GM12878 (cell line): ENCODE measurements around the gene MCUB. TPM values are rescaled to one million over a fixed set of nuclear protein-coding genes. Genes with fewer than 3 reads are reported as not detected.

Experiments
- ATAC-seq: fragments of 200-7000 bp; cut with Tn5 transposase; 3 replicates; pipeline ENCODE4 v1.9.1; 2020; ENCODE audit warnings: mild to moderate bottlenecking, moderate library complexity
- BruUV-seq: library from RNA; stranded (reverse); fragments of 400-500 nt; replicated peaks from 2 replicates; lab custom pipeline; 2021; lab: Mats Ljungman, UMichigan
- CTCF ChIA-PET: fragments of 300-600 bp; sonication (Branson Sonifier 250); formaldehyde crosslinking; extraction: SDS; loops from one replicate; lab custom pipeline; 2021; ENCODE audit warnings: inconsistent platforms; lab: Yijun Ruan, JAX
- POLR2A ChIA-PET: fragments of 350-600 bp; formaldehyde crosslinking; extraction: SDS; loops from one replicate; lab custom pipeline; 2021; ENCODE audit warnings: inconsistent platforms; lab: Charles Lee
- RAD21 ChIA-PET: fragments of 300-600 bp; sonication (Branson Sonifier 250); formaldehyde crosslinking; loops from one replicate; lab custom pipeline; 2023; ENCODE audit warnings: antibody characterized with exemption; ENCODE audit not compliant: unreplicated experiment; lab: Charles Lee
- SMC1A ChIA-PET: fragments of 300-600 bp; sonication (Branson Sonifier 250); formaldehyde crosslinking; loops from one replicate; lab custom pipeline; 2023; ENCODE audit not compliant: unreplicated experiment, uncharacterized antibody; lab: Charles Lee
- DNase-seq: peaks from one replicate; pipeline ENCODE4 v3.0.0-alpha.2; 2011; ENCODE audit warnings: low read depth, low spot score
- FAIRE-seq: peaks from 3 replicates; lab custom pipeline; 2011; peaks lifted over from hg19 to GRCh38; lab: Jason Lieb, UNC
- H2AFZ ChIP-seq: 2 replicates; pipeline ENCODE4 v1.6.0; 2011; ENCODE audit warnings: low read depth, low read length, control low read depth; ENCODE audit not compliant: control insufficient read depth
- H3K27ac ChIP-seq: 2 replicates; pipeline ENCODE4 v1.5.1; 2011; ENCODE audit warnings: control low read depth; ENCODE audit not compliant: control insufficient read depth, insufficient read depth
- H3K27me3 ChIP-seq, 2 experiments: replicated peaks in 1 of 2; 2 replicates each; pipeline versions ENCODE4 v1.6.0 to v1.6.1; 2011; ENCODE audit warnings: low read length in 1 of 2; ENCODE audit not compliant: control insufficient read depth in 2 of 2, insufficient read depth in 2 of 2
- H3K36me3 ChIP-seq, 2 experiments: 2 replicates each; pipeline ENCODE4 v1.5.1; 2011; ENCODE audit warnings: low read length in 1 of 2; ENCODE audit not compliant: control insufficient read depth in 2 of 2, insufficient read depth in 2 of 2
- H3K4me1 ChIP-seq: 2 replicates; pipeline ENCODE4 v1.6.1; 2011; ENCODE audit warnings: mild to moderate bottlenecking, low read length, moderate library complexity, mixed read lengths; ENCODE audit not compliant: control insufficient read depth, insufficient read depth
- H3K4me2 ChIP-seq: 2 replicates; pipeline ENCODE4 v1.6.0; 2011; ENCODE audit warnings: control low read depth; ENCODE audit not compliant: control insufficient read depth, insufficient read depth
- H3K4me3 ChIP-seq: fragments of 200-600 bp; sonication (generic); 2 replicates; pipeline ENCODE4 v1.5.1; 2016
- H3K79me2 ChIP-seq: 2 replicates; pipeline ENCODE4 v1.6.0; 2011; ENCODE audit warnings: low read length; ENCODE audit not compliant: control insufficient read depth, insufficient read depth
- H3K9ac ChIP-seq: 2 replicates; pipeline ENCODE4 v1.8.0; 2011; ENCODE audit warnings: low read length, control low read depth, mixed read lengths; ENCODE audit not compliant: control insufficient read depth, insufficient read depth
- H3K9me3 ChIP-seq: replicated peaks from 3 replicates; pipeline ENCODE4 v1.5.1; 2011; ENCODE audit warnings: mild to moderate bottlenecking, low read length; ENCODE audit not compliant: control insufficient read depth, insufficient read depth
- H4K20me1 ChIP-seq: 2 replicates; pipeline ENCODE4 v1.6.0; 2011; ENCODE audit not compliant: control insufficient read depth, insufficient read depth
- CREM ChIP-seq: IDR thresholded peaks from 2 replicates; pipeline ENCODE4 v1.6.1; 2014; ENCODE audit warnings: antibody characterized with exemption, low read depth
- CUX1 ChIP-seq: IDR thresholded peaks from 2 replicates; pipeline ENCODE4 v1.6.1; 2012; ENCODE audit warnings: improper control_type of control experiment, low read depth, low read length; ENCODE audit not compliant: insufficient replicate concordance
- DPF2 ChIP-seq: fragments of 450-650 bp; IDR thresholded peaks from 2 replicates; pipeline ENCODE4 v1.6.1; 2017; ENCODE audit warnings: mild to moderate bottlenecking
- E2F8 ChIP-seq: fragments of 450-650 bp; IDR thresholded peaks from 2 replicates; pipeline ENCODE4 v1.6.1; 2018; ENCODE audit warnings: mild to moderate bottlenecking, low read depth, moderate library complexity; ENCODE audit not compliant: partially characterized antibody
- ELK1 ChIP-seq: IDR thresholded peaks from 2 replicates; pipeline ENCODE4 v1.6.1; 2012; ENCODE audit warnings: low read depth, low read length, improper control_type of control experiment
- EP300 ChIP-seq, 2 experiments: fragments of 150-350 bp in 1 of 2; IDR thresholded peaks; 2 replicates each; pipeline ENCODE4 v1.6.1; 2011 to 2012; ENCODE audit warnings: low read depth in 2 of 2, low read length in 2 of 2, borderline replicate concordance in 1 of 2, improper control_type of control experiment in 1 of 2, inconsistent platforms in 1 of 2; ENCODE audit not compliant: control insufficient read depth in 1 of 2
- ESRRA ChIP-seq: IDR thresholded peaks from 2 replicates; pipeline ENCODE4 v1.6.1; 2012; ENCODE audit warnings: mild to moderate bottlenecking, low read length, improper control_type of control experiment
- HDGF ChIP-seq: fragments of 450-650 bp; IDR thresholded peaks from 2 replicates; pipeline ENCODE4 v1.6.1; 2016; ENCODE audit warnings: antibody characterized with exemption
- MLLT1 ChIP-seq: fragments of 450-650 bp; IDR thresholded peaks from 2 replicates; pipeline ENCODE4 v1.6.1; 2016; ENCODE audit warnings: mild to moderate bottlenecking
- PKNOX1 ChIP-seq: fragments of 450-650 bp; IDR thresholded peaks from 2 replicates; pipeline ENCODE4 v1.6.1; 2016; ENCODE audit warnings: mild to moderate bottlenecking
- RCOR1 ChIP-seq: conservative IDR thresholded peaks from 2 replicates; pipeline ENCODE4 v1.6.1; 2012; ENCODE audit warnings: low read depth, low read length, improper control_type of control experiment
- RELA ChIP-seq: fragments of 450-650 bp; IDR thresholded peaks from 2 replicates; pipeline ENCODE4 v1.8.0; 2014; ENCODE audit warnings: borderline replicate concordance; ENCODE audit not compliant: partially characterized antibody
- ZNF24 ChIP-seq: fragments of 450-650 bp; IDR thresholded peaks from 2 replicates; pipeline ENCODE4 v1.6.1; 2017; ENCODE audit warnings: antibody characterized with exemption, mild to moderate bottlenecking
- ZNF274 ChIP-seq: IDR thresholded peaks from one replicate; pipeline ENCODE4 v1.8.0; 2011; ENCODE audit not compliant: insufficient read length, insufficient read depth
- in situ Hi-C: fragments of 300-500 bp; cut with MboI; formaldehyde crosslinking; loops from 9 replicates; pipeline ENCODE4 v1.14.3; 2018; ENCODE audit warnings: mixed read lengths
- intact Hi-C: fragments of 100-400 bp; cut with micrococcal nuclease; formaldehyde crosslinking; loops from one replicate; pipeline ENCODE4 v1.14.2; 2022; ENCODE audit not compliant: unreplicated experiment
- polyA plus RNA-seq, 11 experiments: library from polyadenylated mRNA; depleted of rRNA in 4 of 11; unstranded in 6 of 11; stranded (reverse) in 5 of 11; fragments of >200 nt; fragmentation: Nextera tagmentation in 4 of 11; fragmentation: Illumina TruSeq in 1 of 11; extraction: Ambion mirVana in 4 of 11; extraction: Trizol in 1 of 11; gene quantifications; 1 replicate in 1 of 11; 2 replicates in 10 of 11; pipeline versions ENCODE4 v1.2.1 to v1.2.3, GENCODE V29; 2011 to 2016; ENCODE audit warnings: inconsistent platforms in 2 of 11, missing spikeins in 2 of 11, low read depth in 1 of 11
- total RNA-seq, 4 experiments: library from RNA; depleted of rRNA in 3 of 4; stranded (reverse); fragments of >200 nt in 3 of 4; fragmentation: Illumina TruSeq in 1 of 4; extraction: Trizol in 1 of 4; gene quantifications; 2 replicates each; pipeline versions ENCODE4 v1.2.1 to v1.2.3, GENCODE V29; 2013 to 2021

Gene MCUB
- total and polyA plus RNA-seq, 10 of the 15 experiments (the other 5 are each of a cell fraction or from before 2014, with no cell fraction given) = 4.7 to 63.7 (median 39.4) TPM

GRCh38 chr4:109671350-109671749 lies 111.3 kb downstream of the MCUB start:
- Histone ChIP-seq H3K4me3 (no peak overlapping the region), H3K9me3 (peaks cover 2% of the 10 kb centered on the region; the same call in 1 of the 3 replicates), H2AFZ (no peak overlapping the region), H4K20me1 (no peaks in the 10 kb centered on the region), H3K36me3 (no peaks in the 10 kb centered on the region), H3K4me2 (no peak overlapping the region), H3K79me2 (no peaks in the 10 kb centered on the region), H3K27me3 (no peaks in the 10 kb centered on the region), H3K27ac (no peak overlapping the region), H3K4me1 (no peaks in the 10 kb centered on the region), H3K9ac (no peak overlapping the region)
- DNase-seq (no peak), ATAC-seq (no peak), FAIRE-seq (no peak)
- in situ Hi-C loops = no loop called here
- SMC1A ChIA-PET = no interaction called here
- intact Hi-C loops = no loop called here
- no TSS peak for BruUV-seq
- POLR2A ChIA-PET = no interaction called here
- RAD21 ChIA-PET = no interaction called here
- CTCF ChIA-PET = no interaction called here
- no peak for TF ChIP-seq DPF2
- no peak for TF ChIP-seq RCOR1
- TF ChIP-seq ELK1 = no peak
- no peak for TF ChIP-seq CUX1
- TF ChIP-seq MLLT1 = no peak
- no peak for TF ChIP-seq PKNOX1
- no peak for TF ChIP-seq RELA
- TF ChIP-seq HDGF = no peak
- no peak for TF ChIP-seq EP300 (IDR thresholded peaks at IDR 0.05; ENCODE audit: borderline replicate concordance in 1 of 2, control insufficient read depth in 1 of 2, low read depth in 2 of 2, low read length in 2 of 2)
- TF ChIP-seq ZNF274 = no peak
- TF ChIP-seq CREM = no peak
- TF ChIP-seq ESRRA = no peak
- TF ChIP-seq E2F8 = no peak
- TF ChIP-seq ZNF24 = no peak
